Lower lobe of right lung (tissue), 2 donors: ENCODE measurements around the gene NKAIN4. TPM values are rescaled to one million over a fixed set of nuclear protein-coding genes. Genes with fewer than 3 reads are reported as not detected.

Experiments used
- ATAC-seq, 2 donors: fragments of 200-7000 bp; cut with Tn5 transposase; one replicate each; pipeline ENCODE4 v1.9.1; 2020 to 2022; ENCODE audit warnings: mild to moderate bottlenecking in 2 of 2, moderate library complexity in 2 of 2
- DNase-seq: peaks from one replicate; pipeline ENCODE4 v3.0.0-alpha.2; 2020
- H3K27ac ChIP-seq: fragments of 200-600 bp; one replicate; pipeline ENCODE4 v1.8.0; 2022
- H3K27me3 ChIP-seq: fragments of 200-600 bp; one replicate; pipeline ENCODE4 v1.8.0; 2022; ENCODE audit warnings: low read depth
- H3K36me3 ChIP-seq: fragments of 200-600 bp; one replicate; pipeline ENCODE4 v1.8.0; 2022; ENCODE audit warnings: mild to moderate bottlenecking
- H3K4me1 ChIP-seq: fragments of 200-600 bp; one replicate; pipeline ENCODE4 v1.8.0; 2022
- H3K4me3 ChIP-seq: fragments of 200-600 bp; one replicate; pipeline ENCODE4 v1.8.0; 2022; ENCODE audit warnings: mild to moderate bottlenecking
- H3K9me3 ChIP-seq: fragments of 200-600 bp; one replicate; pipeline ENCODE4 v1.8.0; 2022
- CTCF ChIP-seq: fragments of 200-600 bp; IDR thresholded peaks from one replicate; pipeline ENCODE4 v1.8.0; 2022; ENCODE audit warnings: antibody characterized with exemption, mild to moderate bottlenecking
- intact Hi-C: fragments of 100-400 bp; cut with DNase I; formaldehyde crosslinking; loops from one replicate; pipeline ENCODE4 v1.11.0; 2022
- total RNA-seq: library from RNA; stranded (reverse); fragmentation: NEBNext Ultra II Directional; extraction: Animal tissue kit (Norgen Biotek cat#: 25700); gene quantifications from one replicate; pipeline ENCODE4 v1.2.1, GENCODE V29; 2021
- donor health status: DM: no; HTN: yes; CAD: no; lungs with severe emphysema.

The NKAIN4 gene
- total RNA-seq, 1 donor from 2014 or later, result not detected

- no peaks in the 10 kb centered on the region for H3K4me1 ChIP-seq
- no peak overlapping the region for H3K27ac ChIP-seq
- no peak for ATAC-seq
- no peak for TF ChIP-seq CTCF
- no peak overlapping the region for H3K4me3 ChIP-seq
- peaks cover 26% of the 10 kb centered on the region for H3K36me3 ChIP-seq
- no peak for DNase-seq
- peaks cover 22% of the 10 kb centered on the region for H3K27me3 ChIP-seq
- intact Hi-C loops, result no loop called here
- no peaks in the 10 kb centered on the region for H3K9me3 ChIP-seq
Observed at GRCh38 chr20:63291811-63292210, 37.5 kb upstream of the NKAIN4 start.

- H3K27me3 ChIP-seq, result peaks cover 13% of the 10 kb centered on the region
- no peak overlapping the region for H3K4me3 ChIP-seq
- no peaks in the 10 kb centered on the region for H3K9me3 ChIP-seq
- H3K27ac ChIP-seq, result no peak overlapping the region
- peaks cover 35% of the 10 kb centered on the region for H3K36me3 ChIP-seq
- H3K4me1 ChIP-seq, result no peaks in the 10 kb centered on the region
- intact Hi-C loops, result no loop called here
- TF ChIP-seq CTCF, result peak; percentile 67
- ATAC-seq, result peak; percentile 54 to 56
- no peak for DNase-seq
Observed at GRCh38 chr20:63290677-63291472, 36.6 kb upstream of the NKAIN4 start.

GRCh38 chr20:63290136-63290676, 35.9 kb upstream of the NKAIN4 start:
- Histone ChIP-seq H3K27me3 (peaks cover 8% of the 10 kb centered on the region), H3K27ac (no peak overlapping the region), H3K9me3 (no peaks in the 10 kb centered on the region), H3K36me3 (peaks cover 42% of the 10 kb centered on the region), H3K4me3 (no peak overlapping the region), H3K4me1 (no peaks in the 10 kb centered on the region)
- DNase-seq (no peak), ATAC-seq (no peak)
- no peak for TF ChIP-seq CTCF
- intact Hi-C loops, result no loop called here

GRCh38 chr20:63289311-63290135, 35.3 kb upstream of the NKAIN4 start:
- no peak for TF ChIP-seq CTCF
- intact Hi-C loops, result no loop called here
- H3K9me3 ChIP-seq, result no peaks in the 10 kb centered on the region
- DNase-seq (no peak), ATAC-seq (no peak)
- no peaks in the 10 kb centered on the region for H3K4me1 ChIP-seq
- peaks cover under 1% of the 10 kb centered on the region for H3K27me3 ChIP-seq
- peaks cover 49% of the 10 kb centered on the region for H3K36me3 ChIP-seq
- H3K27ac ChIP-seq, result no peak overlapping the region
- H3K4me3 ChIP-seq, result no peak overlapping the region

- intact Hi-C loops, result no loop called here
- no peaks in the 10 kb centered on the region for H3K4me1 ChIP-seq
- H3K36me3 ChIP-seq, result peaks cover 57% of the 10 kb centered on the region
- H3K4me3 ChIP-seq, result no peak overlapping the region
- TF ChIP-seq CTCF, result no peak
- H3K27ac ChIP-seq, result no peak overlapping the region
- no peaks in the 10 kb centered on the region for H3K27me3 ChIP-seq
- no peak for ATAC-seq
- DNase-seq, result no peak
- no peaks in the 10 kb centered on the region for H3K9me3 ChIP-seq
Observed at GRCh38 chr20:63288581-63289251, 34.5 kb upstream of the NKAIN4 start.
